ENCODE measurements around the gene TCF23. TPM values are rescaled to one million over a fixed set of nuclear protein-coding genes. Genes with fewer than 3 reads are reported as not detected.
A peak's percentile ranks its signal among the peaks of the same experiment; 100 is the strongest.

TCF23 gene
- total and polyA plus RNA-seq, 4 donors: under 0.01 to 0.05 (median 0.02) TPM; not detected in 1

DNA sequence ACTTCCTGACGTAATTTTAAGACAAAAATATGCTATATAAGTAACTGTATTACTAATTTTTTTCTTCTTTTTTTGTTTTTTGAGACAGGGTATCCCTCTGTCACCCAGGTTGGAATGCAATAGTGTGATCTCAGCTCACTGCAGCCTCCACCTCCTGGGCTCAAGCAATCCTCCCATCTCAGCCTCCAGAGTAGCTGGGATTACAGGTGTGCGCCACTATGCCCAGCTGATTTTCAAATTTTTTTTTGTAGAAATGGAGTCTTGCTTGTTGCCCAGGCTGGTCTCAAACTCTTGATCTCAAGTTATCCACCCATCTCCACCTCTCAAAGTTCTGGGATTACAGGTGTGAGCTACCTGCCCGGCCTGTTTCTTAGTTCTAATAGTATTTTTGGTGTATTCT lies 29.7 kb downstream of the TCF23 start:
- Histone ChIP-seq H3K4me1 (ENCODE audit: control insufficient read depth in 4 of 4, insufficient read depth in 4 of 4, low read length in 3 of 4) (peaks cover 10 to 23% (median 17%) of the 10 kb centered on the region in 4 donors), H3K4me3 (ENCODE audit: low read depth in 1 of 3, low read length in 3 of 3) (no peak overlapping the region), H3K36me3 (ENCODE audit: control insufficient read depth in 4 of 4, insufficient read depth in 3 of 4, low read depth in 1 of 4, low read length in 3 of 4) (no peaks in the 10 kb centered on the region), H3K9ac (ENCODE audit: low read depth in 1 of 2, low read length in 2 of 2) (no peak overlapping the region), H3K27ac (ENCODE audit: low read depth in 1 of 2, low read length in 2 of 2) (peak overlapping the region; percentile 92 to 97), H3K9me3 (ENCODE audit: control insufficient read depth in 4 of 4, low read length in 3 of 4) (no peaks in the 10 kb centered on the region), H3K27me3 (ENCODE audit: control insufficient read depth in 4 of 4, insufficient read depth in 4 of 4, low read length in 3 of 4) (no peaks in the 10 kb centered on the region)
- TF ChIP-seq JUND (IDR thresholded peaks at IDR 0.05) (no peak), HNF4G (IDR thresholded peaks at IDR 0.05) (no peak), FOXA1 (IDR thresholded peaks at IDR 0.05) (no peak), NR2F2 (IDR thresholded peaks at IDR 0.05) (no peak), HNF4A (conservative IDR thresholded peaks at IDR 0.05) (no peak), FOXA2 (IDR thresholded peaks at IDR 0.05) (no peak), TAF1 (conservative IDR thresholded peaks at IDR 0.05) (no peak), ATF3 (IDR thresholded peaks at IDR 0.05) (no peak), GABPA (IDR thresholded peaks at IDR 0.05 in 1 of 2, conservative IDR thresholded peaks at IDR 0.05 in 1 of 2) (no peak), REST (IDR thresholded peaks at IDR 0.05) (no peak), RXRA (IDR thresholded peaks at IDR 0.05) (no peak)
- DNase-seq (ENCODE audit: low spot score): no peak
- 93% methylated on average over 3 of the region's 3 CpGs for WGBS

GRCh38 chr2:27179344-27180000 lies 30.7 kb downstream of the TCF23 start:
- Histone ChIP-seq H3K27me3 (ENCODE audit: control insufficient read depth in 4 of 4, insufficient read depth in 4 of 4, low read length in 3 of 4) (no peaks in the 10 kb centered on the region), H3K9me3 (ENCODE audit: control insufficient read depth in 4 of 4, low read length in 3 of 4) (no peaks in the 10 kb centered on the region), H3K4me3 (ENCODE audit: low read depth in 1 of 3, low read length in 3 of 3) (no peak overlapping the region), H3K36me3 (ENCODE audit: control insufficient read depth in 4 of 4, insufficient read depth in 3 of 4, low read depth in 1 of 4, low read length in 3 of 4) (no peaks in the 10 kb centered on the region), H3K4me1 (ENCODE audit: control insufficient read depth in 4 of 4, insufficient read depth in 4 of 4, low read length in 3 of 4) (peaks cover 12 to 32% (median 17%) of the 10 kb centered on the region in 4 donors), H3K27ac (ENCODE audit: low read depth in 1 of 2, low read length in 2 of 2) (peak overlapping the region; percentile 92 to 97), H3K9ac (ENCODE audit: low read depth in 1 of 2, low read length in 2 of 2) (peak overlapping the region; percentile 31 to 45)
- no peak for DNase-seq (ENCODE audit: low spot score)
- TF ChIP-seq SP1 (IDR thresholded peaks at IDR 0.05): peak; percentile 43
- TF ChIP-seq HNF4A (conservative IDR thresholded peaks at IDR 0.05): peak; percentile 31 to 49
- TF ChIP-seq NR2F2 (IDR thresholded peaks at IDR 0.05): peak; percentile 43
- TF ChIP-seq HNF4G (IDR thresholded peaks at IDR 0.05): no peak
- TF ChIP-seq REST (IDR thresholded peaks at IDR 0.05): no peak
- peak; percentile 72 to 75 for TF ChIP-seq RXRA (IDR thresholded peaks at IDR 0.05)
- WGBS: 30% methylated on average over 3 of the region's 3 CpGs

Data from liver (tissue), 9 donors.